SK-N-MC (cell line): Measurements from ENCODE around the gene EIF3CL.
"Not testable (repeated sequence)": the region's sequence is repeated elsewhere in the genome, so short reads cannot be mapped to it uniquely, and the experiment has no call there.

Experiments used
- EZH2 ChIP-seq: fragments of 200-600 bp; sonication (generic); IDR thresholded peaks from one replicate; pipeline ENCODE4 v1.6.1; 2017; ENCODE audit warnings: antibody characterized with exemption
- FOXP2 ChIP-seq: optimal IDR thresholded peaks from 2 replicates; pipeline ENCODE3; 2011; ENCODE audit warnings: mild to moderate bottlenecking, moderate library complexity; ENCODE audit not compliant: insufficient read depth; ENCODE audit errors: extremely low read length, control extremely low read depth
- POLR2AphosphoS5 ChIP-seq: IDR thresholded peaks from 2 replicates; pipeline ENCODE4 v1.6.1; 2012; ENCODE audit warnings: mild to moderate bottlenecking, low read depth, low read length, borderline replicate concordance

DNA sequence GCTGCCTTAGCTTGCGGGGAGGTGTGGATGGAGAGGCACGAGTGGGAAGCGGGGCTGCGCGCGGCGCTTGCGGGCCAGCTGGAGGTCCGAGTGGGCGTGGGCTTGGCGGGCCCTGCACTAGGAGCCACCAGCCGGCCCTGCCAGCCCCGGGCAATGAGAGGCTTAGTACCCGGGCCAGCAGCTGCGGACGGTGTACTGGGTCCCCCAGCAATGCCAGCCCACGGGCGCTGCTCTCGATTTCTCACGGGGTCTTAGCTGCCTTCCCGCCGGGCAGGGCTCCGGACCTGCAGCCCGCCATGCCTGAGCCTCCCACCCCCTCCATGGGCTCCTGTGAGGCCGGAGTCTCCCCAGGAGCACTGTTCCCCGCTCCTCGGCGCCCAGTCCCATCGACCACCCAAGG, 31.7 kb upstream of the EIF3CL start:
- TF ChIP-seq FOXP2, POLR2AphosphoS5, EZH2: not testable (repeated sequence)
